SJSA1 (cell line): ENCODE results near the gene FAM217A. TPM values are rescaled to one million over a fixed set of nuclear protein-coding genes. Genes with fewer than 3 reads are reported as not detected.
"Not testable (repeated sequence)": the region's sequence is repeated elsewhere in the genome, so short reads cannot be mapped to it uniquely, and the experiment has no call there.

Source experiments
- DNase-seq, 2 experiments: peaks; one replicate each; pipeline ENCODE4 v3.0.0-alpha.2; 2015 to 2020; ENCODE audit warnings: low spot score in 2 of 2, low read depth in 1 of 2
- H3K27ac ChIP-seq: fragments of 250-450 bp; sonication (Bioruptor Pico); 2 replicates; pipeline ENCODE4 v1.5.1; 2020; ENCODE audit warnings: mild to moderate bottlenecking, moderate library complexity
- H3K27me3 ChIP-seq: fragments of 250-450 bp; sonication (Bioruptor Pico); replicated peaks from 2 replicates; pipeline ENCODE4 v1.5.1; 2020; ENCODE audit warnings: mild to moderate bottlenecking, moderate library complexity
- H3K36me3 ChIP-seq: fragments of 250-450 bp; sonication (Bioruptor Pico); 2 replicates; pipeline ENCODE4 v1.5.1; 2020; ENCODE audit warnings: mild to moderate bottlenecking
- H3K4me1 ChIP-seq: fragments of 250-450 bp; sonication (Bioruptor Pico); replicated peaks from 2 replicates; pipeline ENCODE4 v1.6.1; 2021; ENCODE audit warnings: mild to moderate bottlenecking
- H3K4me3 ChIP-seq: fragments of 250-450 bp; sonication (Bioruptor Pico); 2 replicates; pipeline ENCODE4 v1.5.1; 2020; ENCODE audit warnings: mild to moderate bottlenecking
- H3K9me3 ChIP-seq: fragments of 250-450 bp; sonication (Bioruptor Pico); replicated peaks from 2 replicates; pipeline ENCODE4 v1.5.1; 2020; ENCODE audit warnings: mild to moderate bottlenecking
- total RNA-seq: library from RNA; depleted of rRNA; stranded (reverse); fragments of >200 nt; shearing (Covaris generic); gene quantifications from 2 replicates; pipeline ENCODE4 v1.2.3, GENCODE V29; 2014

Gene FAM217A
- total RNA-seq, 1 experiment from 2014 or later, result not detected

DNA sequence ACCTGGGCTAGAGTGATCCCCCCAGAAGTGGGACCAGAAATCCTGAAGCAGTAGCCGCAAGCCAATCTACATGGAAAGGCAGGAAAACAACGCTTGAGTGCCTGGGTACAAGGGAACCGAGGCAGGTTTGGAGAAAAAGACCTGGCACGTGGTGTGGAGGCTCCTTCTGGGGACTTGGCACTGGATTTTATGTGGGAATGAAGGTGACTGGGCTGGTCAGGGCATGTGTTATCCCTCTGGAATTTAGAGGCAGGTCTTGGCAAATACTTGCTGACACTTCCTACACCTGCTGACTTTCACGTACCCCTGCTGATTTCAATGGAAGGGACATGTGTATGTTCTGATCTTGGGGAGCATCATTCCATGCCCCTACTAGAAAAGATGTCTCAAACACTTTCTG lies 25.0 kb upstream of the FAM217A start:
- Histone ChIP-seq H3K9me3 (no peaks in the 10 kb centered on the region), H3K4me1 (no peaks in the 10 kb centered on the region), H3K27ac (no peak overlapping the region), H3K27me3 (no peaks in the 10 kb centered on the region), H3K4me3 (no peak overlapping the region), H3K36me3 (no peaks in the 10 kb centered on the region)
- DNase-seq, result no peak

DNA sequence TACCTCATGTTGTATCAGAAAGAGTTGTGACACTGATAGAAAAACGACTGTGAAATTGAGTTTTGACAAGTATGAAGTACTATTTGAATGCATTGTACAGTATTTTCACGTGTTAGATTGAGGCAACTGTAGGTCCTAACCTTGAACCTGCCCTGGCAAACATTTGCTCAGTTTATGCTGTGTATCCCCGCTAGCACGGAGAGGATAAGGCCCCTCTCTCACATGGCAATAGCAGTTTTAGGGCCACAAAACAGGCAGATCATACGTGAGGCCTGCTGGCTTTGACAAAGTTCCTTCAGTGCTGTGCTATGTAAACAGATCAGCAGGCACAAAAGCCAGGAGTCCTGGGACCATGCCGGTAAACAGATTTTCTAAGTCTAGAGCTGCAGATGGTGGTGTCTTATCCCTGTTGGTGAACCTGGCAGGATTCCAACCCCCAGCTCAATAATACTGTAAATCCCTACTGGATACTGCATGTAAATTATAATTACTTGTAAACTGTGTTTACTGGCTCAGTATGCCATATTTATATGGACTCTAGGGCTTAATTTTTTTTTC lies 23.8 kb upstream of the FAM217A start:
- no peaks in the 10 kb centered on the region for H3K36me3 ChIP-seq
- H3K4me1 ChIP-seq, result no peaks in the 10 kb centered on the region
- no peak overlapping the region for H3K4me3 ChIP-seq
- no peak for DNase-seq
- no peaks in the 10 kb centered on the region for H3K9me3 ChIP-seq
- H3K27ac ChIP-seq, result no peak overlapping the region
- H3K27me3 ChIP-seq, result no peaks in the 10 kb centered on the region

DNA sequence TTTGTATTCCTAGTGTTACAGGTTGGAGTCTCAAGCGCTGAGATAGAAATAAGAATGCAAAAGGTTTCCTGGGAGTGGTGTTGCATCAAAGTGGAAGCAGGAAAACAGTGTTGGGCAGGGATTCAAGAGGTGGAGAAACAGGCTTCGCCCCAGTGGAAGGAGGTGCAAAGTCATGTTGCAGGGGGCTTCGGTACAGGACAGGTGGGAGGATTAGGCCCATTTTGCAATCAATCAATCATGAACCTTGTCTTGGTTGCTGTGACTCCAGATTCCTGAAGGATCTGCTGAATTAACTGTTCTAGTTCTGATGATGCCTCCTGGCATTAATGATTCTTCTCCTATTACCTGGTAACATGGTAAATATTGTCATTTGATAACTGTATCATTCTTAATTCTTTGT lies 22.4 kb upstream of the FAM217A start:
- no peaks in the 10 kb centered on the region for H3K36me3 ChIP-seq

DNA sequence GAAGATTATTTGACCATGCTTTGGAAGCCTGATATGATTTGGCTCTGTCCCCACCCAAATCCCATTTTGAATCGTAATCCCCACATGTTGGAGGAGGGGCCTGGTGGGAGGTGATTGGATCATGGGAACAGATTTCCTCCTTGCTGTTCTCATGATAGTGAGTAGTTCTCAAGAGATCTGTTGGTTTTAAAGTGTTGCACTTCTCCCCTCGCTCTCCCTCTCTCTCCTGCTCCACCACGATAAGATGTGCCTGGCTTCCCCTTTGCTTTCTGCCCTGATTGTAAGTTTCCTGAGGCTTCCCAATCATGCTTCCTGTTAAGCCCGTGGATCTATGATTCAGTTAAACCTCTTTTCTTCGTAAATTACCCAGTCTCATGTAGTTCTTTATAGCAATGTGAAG lies 21.7 kb upstream of the FAM217A start:
- DNase-seq, result no peak
- Histone ChIP-seq H3K4me1 (no peaks in the 10 kb centered on the region), H3K27ac (no peak overlapping the region), H3K9me3 (no peaks in the 10 kb centered on the region), H3K27me3 (no peaks in the 10 kb centered on the region), H3K36me3 (no peaks in the 10 kb centered on the region), H3K4me3 (no peak overlapping the region)

More for the DNA sequence above, 22.4 kb upstream of the FAM217A start:
- H3K27ac ChIP-seq, result no peak overlapping the region
- no peak for DNase-seq
- H3K4me1 ChIP-seq, result no peaks in the 10 kb centered on the region
- H3K4me3 ChIP-seq, result no peak overlapping the region
- H3K27me3 ChIP-seq, result no peaks in the 10 kb centered on the region
- H3K9me3 ChIP-seq, result no peaks in the 10 kb centered on the region

DNA sequence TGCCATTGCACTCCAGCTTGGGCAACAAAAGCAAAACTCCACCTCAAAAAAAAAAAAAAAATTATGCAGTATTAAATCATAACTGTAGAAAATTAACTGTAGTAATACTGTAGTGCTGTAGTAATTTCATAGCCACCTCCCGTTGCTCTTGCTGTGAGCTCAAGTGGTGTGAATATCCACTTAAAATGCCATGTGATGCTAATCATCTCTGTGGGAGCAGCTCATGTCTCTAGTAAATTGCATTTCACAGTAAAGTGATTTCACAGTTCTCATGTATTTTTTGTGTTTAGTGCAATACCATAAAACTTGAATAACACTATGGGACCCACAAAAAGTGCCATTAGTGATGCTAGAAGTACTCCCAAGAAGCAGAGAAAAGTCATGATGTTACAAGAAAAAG lies 14.4 kb upstream of the FAM217A start:
- Histone ChIP-seq H3K4me3 (no peak overlapping the region), H3K4me1 (no peaks in the 10 kb centered on the region), H3K27ac (no peak overlapping the region), H3K9me3 (no peaks in the 10 kb centered on the region), H3K27me3 (no peaks in the 10 kb centered on the region), H3K36me3 (no peaks in the 10 kb centered on the region)
- DNase-seq, result no peak

DNA sequence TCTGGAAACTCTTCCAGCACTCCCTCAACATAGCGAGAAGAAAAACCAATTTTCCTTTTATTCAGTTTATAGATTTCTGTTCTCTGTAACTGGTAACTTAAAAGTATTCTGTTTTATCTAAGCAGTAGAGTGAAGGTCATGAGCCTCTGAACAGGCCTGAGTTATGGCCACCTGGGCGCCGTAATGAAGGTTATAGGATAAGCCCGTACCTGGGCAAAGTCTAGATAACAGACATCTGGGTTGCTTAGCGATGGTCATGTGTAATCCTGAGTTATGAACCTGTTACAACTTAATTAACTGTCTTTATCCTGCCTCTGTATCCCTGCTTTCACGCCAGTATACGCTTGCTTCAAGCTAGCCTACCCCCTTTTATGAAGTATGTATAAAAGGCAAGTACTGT lies 13.0 kb upstream of the FAM217A start:
- no peaks in the 10 kb centered on the region for H3K9me3 ChIP-seq
- no peak for DNase-seq
- H3K36me3 ChIP-seq, result no peaks in the 10 kb centered on the region
- H3K4me1 ChIP-seq, result no peaks in the 10 kb centered on the region
- H3K27ac ChIP-seq, result no peak overlapping the region
- H3K27me3 ChIP-seq, result no peaks in the 10 kb centered on the region
- H3K4me3 ChIP-seq, result no peak overlapping the region

DNA sequence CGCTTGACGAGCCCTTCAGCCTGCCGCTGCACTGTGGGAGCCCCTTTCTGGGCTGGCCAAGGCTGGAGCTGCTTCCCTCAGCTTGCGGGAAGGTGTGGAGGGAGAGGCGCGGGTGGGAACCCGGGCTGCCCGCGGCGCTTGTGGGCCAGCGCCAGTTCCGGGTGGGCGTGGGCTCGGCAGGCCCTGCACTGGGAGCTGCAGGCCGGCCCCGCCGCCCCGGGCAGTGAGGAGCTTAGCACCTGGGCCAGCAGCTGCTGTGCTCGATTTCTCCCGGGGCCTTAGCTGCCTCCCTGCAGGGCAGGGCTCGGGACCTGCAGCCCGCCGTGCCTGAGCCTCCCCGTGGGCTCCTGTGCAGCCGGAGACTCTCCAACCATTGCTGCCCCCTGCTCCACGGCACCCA lies 11.1 kb upstream of the FAM217A start:
- H3K9me3 ChIP-seq, H3K27me3 ChIP-seq, H3K4me1 ChIP-seq, DNase-seq, H3K27ac ChIP-seq, H3K36me3 ChIP-seq, H3K4me3 ChIP-seq: not testable (repeated sequence)

DNA sequence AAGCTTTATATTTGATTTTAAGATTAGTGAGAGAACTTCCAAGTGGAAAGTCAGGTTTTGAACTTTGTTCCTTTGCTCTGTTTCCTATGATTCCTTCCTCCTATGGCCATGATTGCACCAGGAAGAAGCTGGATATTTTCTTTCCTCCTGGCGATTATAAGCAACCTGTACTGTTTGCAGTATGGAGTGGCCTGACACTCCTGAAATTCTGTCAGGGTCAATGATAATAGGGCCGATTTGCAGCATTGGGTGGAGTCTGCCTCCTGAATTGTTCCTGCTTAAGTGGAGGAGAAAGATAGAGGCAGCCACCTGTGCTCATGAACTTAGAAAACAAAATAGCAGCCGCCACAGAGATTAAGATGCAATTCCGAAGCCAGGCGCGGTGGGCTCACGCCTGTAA lies 9.8 kb upstream of the FAM217A start:
- Histone ChIP-seq H3K36me3 (no peaks in the 10 kb centered on the region), H3K4me3 (no peak overlapping the region), H3K27me3 (no peaks in the 10 kb centered on the region), H3K27ac (no peak overlapping the region), H3K9me3 (no peaks in the 10 kb centered on the region), H3K4me1 (no peaks in the 10 kb centered on the region)
- no peak for DNase-seq

DNA sequence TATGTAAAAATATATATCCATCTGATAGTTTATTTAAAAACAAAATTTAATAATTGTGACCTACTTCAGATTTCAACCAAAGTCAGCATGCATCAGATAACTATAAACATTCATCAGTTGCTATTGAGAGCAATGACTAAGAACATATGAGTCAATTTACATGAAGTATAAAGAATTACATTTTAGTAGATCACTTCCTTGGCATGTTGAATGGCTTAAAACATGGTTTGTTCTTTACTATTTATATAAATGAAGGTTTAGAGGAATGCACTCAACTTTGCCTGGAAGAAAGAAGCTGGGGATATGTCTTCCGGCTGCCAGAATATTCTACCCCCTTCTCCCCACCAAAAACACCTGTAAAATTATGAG lies 6.4 kb upstream of the FAM217A start:
- no peak overlapping the region for H3K27ac ChIP-seq
- DNase-seq, result no peak

DNA sequence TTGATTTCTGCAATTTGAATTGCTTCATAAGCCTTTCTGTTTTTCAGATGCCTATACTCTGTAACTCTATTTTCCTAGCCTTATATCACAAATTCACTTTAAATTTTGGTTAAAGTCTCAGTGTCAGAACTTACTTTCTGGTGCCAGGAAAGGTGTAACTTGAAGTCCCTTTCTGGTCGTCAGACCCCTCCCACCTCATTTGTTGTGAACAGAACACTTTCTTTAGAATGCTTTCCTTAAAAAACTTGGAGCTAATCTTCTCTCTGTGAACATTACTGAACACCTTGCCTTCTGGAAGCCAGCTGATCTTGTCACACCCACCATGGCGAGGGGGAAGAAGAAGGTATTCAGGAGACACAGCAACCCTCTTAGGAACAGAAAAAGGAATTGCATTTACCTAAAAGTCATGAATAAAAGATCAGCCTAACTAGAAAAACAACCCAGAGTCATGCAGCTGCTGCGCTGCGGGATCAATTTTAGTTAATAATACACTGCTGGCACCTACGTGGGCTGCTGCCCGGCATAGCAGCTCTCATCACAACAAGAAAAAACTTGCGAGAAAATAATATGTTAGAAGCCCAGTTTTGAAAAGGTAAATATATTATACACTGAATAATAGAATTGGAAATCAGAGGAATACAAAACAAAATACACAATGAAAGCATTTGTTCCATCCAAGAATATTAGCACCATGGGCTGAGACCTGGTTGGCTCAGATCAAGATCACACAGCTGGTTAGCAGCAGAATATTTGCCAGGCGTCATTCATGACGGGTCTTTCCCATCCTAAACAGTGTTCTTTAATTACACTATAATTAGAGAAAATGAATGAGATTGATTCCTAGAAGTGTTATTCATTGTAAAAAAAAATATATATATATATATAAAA lies 5.8 kb upstream of the FAM217A start:
- H3K27me3 ChIP-seq, result no peaks in the 10 kb centered on the region
- H3K27ac ChIP-seq, result no peak overlapping the region
- H3K4me1 ChIP-seq, result no peaks in the 10 kb centered on the region
- H3K9me3 ChIP-seq, result no peaks in the 10 kb centered on the region
- no peak for DNase-seq
- H3K36me3 ChIP-seq, result no peaks in the 10 kb centered on the region
- no peak overlapping the region for H3K4me3 ChIP-seq

More for the DNA sequence above, 6.4 kb upstream of the FAM217A start:
- Histone ChIP-seq H3K27me3 (no peaks in the 10 kb centered on the region), H3K9me3 (no peaks in the 10 kb centered on the region), H3K4me1 (no peaks in the 10 kb centered on the region), H3K4me3 (no peak overlapping the region), H3K36me3 (no peaks in the 10 kb centered on the region)

DNA sequence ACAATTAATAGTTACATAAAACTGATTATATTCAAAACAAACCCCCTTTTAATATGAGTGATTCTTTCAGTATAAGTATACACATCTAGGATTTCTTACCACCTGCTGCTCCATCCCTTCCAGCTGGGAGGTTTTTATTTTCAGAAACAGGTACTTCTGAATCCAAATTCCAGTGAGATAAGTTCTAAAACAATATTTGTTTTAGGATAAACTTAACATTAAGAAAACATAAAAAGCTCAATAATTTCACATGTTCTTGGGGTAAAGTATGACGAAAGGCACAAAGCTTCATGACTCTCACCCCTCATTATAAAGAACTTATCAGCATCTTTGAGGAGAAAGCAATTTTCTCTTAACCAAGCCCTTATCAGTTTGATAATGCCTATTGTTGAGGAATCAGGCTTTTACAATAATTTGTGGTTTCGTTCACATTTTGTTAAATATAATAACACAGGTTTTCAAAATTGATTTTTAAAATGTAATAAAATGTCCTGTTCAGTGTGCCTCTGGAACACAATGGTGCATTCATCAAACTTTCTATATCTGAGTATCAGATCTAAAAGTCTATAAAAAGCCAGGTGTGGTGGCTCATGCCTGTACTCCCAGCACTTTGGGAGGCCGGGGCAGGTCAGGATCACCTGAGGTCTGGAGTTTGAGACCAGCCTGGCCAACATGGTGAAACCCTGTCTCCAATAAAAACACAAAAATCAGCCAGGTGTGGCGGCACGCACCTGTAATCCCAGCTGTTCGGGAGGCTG lies 4.3 kb downstream of the FAM217A start:
- Histone ChIP-seq H3K4me1 (no peaks in the 10 kb centered on the region), H3K9me3 (no peaks in the 10 kb centered on the region), H3K36me3 (no peaks in the 10 kb centered on the region), H3K4me3 (no peak overlapping the region), H3K27ac (no peak overlapping the region), H3K27me3 (no peaks in the 10 kb centered on the region)
- DNase-seq, result no peak

DNA sequence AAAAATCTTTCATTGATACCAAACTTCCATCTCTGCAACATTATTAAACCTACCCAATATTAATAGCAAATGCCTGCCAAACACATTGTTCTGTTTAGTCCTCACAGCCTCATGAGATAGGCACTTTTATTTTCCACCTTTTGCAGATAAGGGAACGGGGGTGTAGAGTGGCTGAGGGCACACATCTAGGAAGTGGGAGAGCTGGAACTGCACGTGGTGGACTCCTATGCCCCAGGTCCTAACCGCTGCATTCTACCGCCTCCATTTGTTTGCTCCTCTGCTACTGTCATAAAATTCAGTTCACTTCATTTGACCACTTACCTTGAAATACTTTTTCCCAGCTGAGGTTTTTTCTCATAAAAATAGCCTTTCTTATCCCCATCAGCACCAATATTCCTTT lies 7.6 kb downstream of the FAM217A start:
- Histone ChIP-seq H3K27ac (no peak overlapping the region), H3K36me3 (peaks cover 4% of the 10 kb centered on the region; the same call in 1 of the 2 replicates), H3K4me1 (no peaks in the 10 kb centered on the region), H3K4me3 (no peak overlapping the region), H3K27me3 (no peaks in the 10 kb centered on the region), H3K9me3 (no peaks in the 10 kb centered on the region)
- no peak for DNase-seq

DNA sequence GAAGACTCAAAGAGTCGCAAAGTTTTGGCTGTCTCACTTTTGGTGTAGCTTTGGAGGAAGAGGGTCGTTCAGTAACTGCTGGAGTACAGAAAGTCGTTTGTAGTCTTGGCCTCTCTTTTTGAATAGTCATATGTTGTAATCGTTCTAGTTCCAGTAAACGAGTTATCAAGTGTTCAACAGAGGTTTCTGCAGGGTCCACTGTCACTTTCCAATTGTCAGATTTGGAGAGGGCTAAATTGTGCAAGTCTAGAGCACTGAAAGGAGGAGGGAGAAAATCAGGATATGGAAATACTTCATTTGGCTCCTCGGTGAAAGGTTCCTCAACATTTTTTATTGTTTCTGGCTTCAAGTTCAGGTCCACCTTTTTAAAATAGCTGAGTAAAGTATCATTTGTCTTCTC lies 9.7 kb downstream of the FAM217A start:
- H3K27ac ChIP-seq, result no peak overlapping the region

DNA sequence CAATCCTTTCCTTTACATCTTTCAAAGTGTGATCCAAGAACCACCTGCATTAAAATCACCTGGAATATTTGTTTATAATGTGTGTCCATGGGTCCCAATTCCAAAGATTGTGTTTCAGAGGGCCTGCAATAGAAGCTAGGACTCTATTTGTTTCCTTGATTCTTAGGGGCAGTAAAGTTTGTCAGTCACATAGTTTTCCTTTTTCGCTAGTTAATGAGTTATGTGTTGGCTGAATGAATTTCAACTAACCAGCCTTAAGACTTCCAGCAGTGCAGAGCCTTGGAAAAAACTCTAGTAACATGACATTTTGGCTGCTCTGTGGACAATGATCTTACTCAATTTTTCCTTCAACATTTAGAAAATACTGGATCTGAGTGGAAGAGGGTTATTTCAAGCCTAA lies 11.3 kb downstream of the FAM217A start:
- Histone ChIP-seq H3K4me1 (no peaks in the 10 kb centered on the region), H3K4me3 (no peak overlapping the region), H3K9me3 (no peaks in the 10 kb centered on the region), H3K27ac (no peak overlapping the region), H3K36me3 (peaks cover 38% of the 10 kb centered on the region), H3K27me3 (no peaks in the 10 kb centered on the region)
- DNase-seq, result no peak

More for the DNA sequence above, 9.7 kb downstream of the FAM217A start:
- Histone ChIP-seq H3K4me1 (no peaks in the 10 kb centered on the region), H3K4me3 (no peak overlapping the region), H3K36me3 (peaks cover 23% of the 10 kb centered on the region), H3K27me3 (no peaks in the 10 kb centered on the region), H3K9me3 (no peaks in the 10 kb centered on the region)
- no peak for DNase-seq
